ENCODE results near the gene MMP3.

MMP3 gene

GRCh38 chr11:102849311-102849710, 5.9 kb upstream of the MMP3 start:
- H3K27ac ChIP-seq, result no peak overlapping the region
- TF ChIP-seq ZFX (IDR thresholded peaks at IDR 0.05), result no peak
- TF ChIP-seq, protein P1, sequence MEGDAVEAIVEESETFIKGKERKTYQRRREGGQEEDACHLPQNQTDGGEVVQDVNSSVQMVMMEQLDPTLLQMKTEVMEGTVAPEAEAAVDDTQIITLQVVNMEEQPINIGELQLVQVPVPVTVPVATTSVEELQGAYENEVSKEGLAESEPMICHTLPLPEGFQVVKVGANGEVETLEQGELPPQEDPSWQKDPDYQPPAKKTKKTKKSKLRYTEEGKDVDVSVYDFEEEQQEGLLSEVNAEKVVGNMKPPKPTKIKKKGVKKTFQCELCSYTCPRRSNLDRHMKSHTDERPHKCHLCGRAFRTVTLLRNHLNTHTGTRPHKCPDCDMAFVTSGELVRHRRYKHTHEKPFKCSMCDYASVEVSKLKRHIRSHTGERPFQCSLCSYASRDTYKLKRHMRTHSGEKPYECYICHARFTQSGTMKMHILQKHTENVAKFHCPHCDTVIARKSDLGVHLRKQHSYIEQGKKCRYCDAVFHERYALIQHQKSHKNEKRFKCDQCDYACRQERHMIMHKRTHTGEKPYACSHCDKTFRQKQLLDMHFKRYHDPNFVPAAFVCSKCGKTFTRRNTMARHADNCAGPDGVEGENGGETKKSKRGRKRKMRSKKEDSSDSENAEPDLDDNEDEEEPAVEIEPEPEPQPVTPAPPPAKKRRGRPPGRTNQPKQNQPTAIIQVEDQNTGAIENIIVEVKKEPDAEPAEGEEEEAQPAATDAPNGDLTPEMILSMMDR (conservative IDR thresholded peaks at IDR 0.05), result no peak

DNA sequence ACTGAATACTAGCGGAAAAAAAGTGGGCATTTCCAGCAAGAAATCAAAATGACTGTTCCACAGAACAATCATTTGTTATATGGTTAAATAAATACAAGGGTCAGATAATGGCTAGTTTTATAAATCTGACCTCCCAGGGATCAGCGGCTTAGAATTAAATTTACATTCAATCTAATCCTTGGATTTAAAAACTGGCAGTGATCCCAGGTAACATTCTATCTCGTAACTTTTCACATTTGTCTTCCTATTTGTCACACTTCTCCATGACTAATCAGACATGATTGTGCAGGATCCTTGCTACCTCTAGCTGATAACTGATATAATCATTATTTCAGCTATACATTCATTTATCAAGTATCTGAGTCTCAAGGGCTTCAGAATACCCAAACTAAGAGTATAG, 2.9 kb upstream of the MMP3 start:
- no peak for TF ChIP-seq ZFX (IDR thresholded peaks at IDR 0.05)
- TF ChIP-seq, protein P1 (conservative IDR thresholded peaks at IDR 0.05), result no peak

DNA sequence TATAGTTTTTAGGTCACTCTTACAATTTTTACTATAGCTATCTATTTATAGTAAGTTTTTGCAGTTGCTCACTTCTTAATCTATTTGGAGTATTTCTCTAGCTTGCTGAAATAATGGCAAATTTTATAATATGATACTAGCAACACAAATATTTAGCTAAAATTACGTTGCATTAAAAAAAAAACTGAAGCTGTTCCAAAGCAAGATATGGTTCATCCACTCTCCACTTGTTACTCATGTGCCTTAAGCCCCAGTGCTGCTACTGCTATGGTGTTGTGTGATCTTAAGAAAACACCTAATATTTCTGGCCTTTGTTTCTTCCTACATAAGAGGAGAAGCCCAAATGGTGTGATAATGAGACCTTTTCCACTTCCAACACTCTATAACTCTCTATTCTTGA, 479 bp downstream of the MMP3 start:
- no peak overlapping the region for H3K27ac ChIP-seq

More for the DNA sequence above, 2.9 kb upstream of the MMP3 start:
- no peak overlapping the region for H3K27ac ChIP-seq

GRCh38 chr11:102840018-102840417, 3.4 kb downstream of the MMP3 start:
- TF ChIP-seq, protein P1 (conservative IDR thresholded peaks at IDR 0.05), result no peak
- no peak for TF ChIP-seq ZFX (IDR thresholded peaks at IDR 0.05)
- no peak overlapping the region for H3K27ac ChIP-seq

More for the DNA sequence above, 479 bp downstream of the MMP3 start:
- TF ChIP-seq, protein P1 (conservative IDR thresholded peaks at IDR 0.05), result no peak
- TF ChIP-seq ZFX (IDR thresholded peaks at IDR 0.05), result no peak

- TF ChIP-seq ZFX (IDR thresholded peaks at IDR 0.05), result no peak
- TF ChIP-seq, protein P1 (conservative IDR thresholded peaks at IDR 0.05), result no peak
Measured at GRCh38 chr11:102837646-102838045, 5.8 kb downstream of the MMP3 start.

GRCh38 chr11:102837156-102837555, 6.3 kb downstream of the MMP3 start:
- H3K27ac ChIP-seq, result no peak overlapping the region
- TF ChIP-seq ZFX (IDR thresholded peaks at IDR 0.05), result no peak
- TF ChIP-seq, protein P1 (conservative IDR thresholded peaks at IDR 0.05), result no peak

More at GRCh38 chr11:102837646-102838045, 5.8 kb downstream of the MMP3 start:
- no peak overlapping the region for H3K27ac ChIP-seq

GRCh38 chr11:102836290-102836875, 7.0 kb downstream of the MMP3 start:
- H3K27ac ChIP-seq, result no peak overlapping the region
- TF ChIP-seq ZFX (IDR thresholded peaks at IDR 0.05), result no peak
- TF ChIP-seq, protein P1 (conservative IDR thresholded peaks at IDR 0.05), result no peak

All from C4-2B (cell line).